ENCODE measurements around the gene ENPP7.

DNA sequence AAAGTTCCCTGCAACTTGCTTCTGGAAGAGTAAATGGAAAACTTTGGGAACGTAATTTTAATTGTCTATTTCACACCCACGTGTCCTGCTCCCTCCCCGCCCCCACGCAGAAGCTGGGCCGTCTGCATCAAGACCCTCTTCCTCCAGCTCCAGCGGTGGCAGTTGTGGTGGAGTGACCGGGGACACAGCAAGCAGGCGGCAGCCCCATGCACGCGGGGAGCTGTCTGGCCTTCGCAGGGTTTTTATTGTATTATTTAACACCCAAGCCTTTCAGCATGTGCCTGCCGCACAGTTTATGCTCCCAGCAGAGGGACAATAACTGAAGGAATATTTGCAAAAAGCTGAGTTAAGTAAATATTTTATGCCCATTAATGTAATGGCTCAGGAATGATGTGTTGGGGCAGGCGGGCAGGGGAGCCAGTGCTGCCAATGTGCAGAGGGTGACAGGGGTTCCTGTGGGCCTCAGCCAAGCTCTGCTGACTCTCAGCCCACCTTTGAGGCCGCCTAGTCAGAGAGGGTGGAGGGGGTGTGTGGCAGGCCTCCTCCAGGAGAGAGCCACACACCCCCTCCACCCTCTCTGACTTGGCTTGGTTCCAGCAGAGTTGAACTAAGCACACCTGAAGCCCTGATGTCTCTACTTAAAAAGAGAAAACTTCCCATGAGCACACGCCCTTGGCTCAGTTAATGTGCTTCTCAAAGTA, 32.4 kb upstream of the ENPP7 start:
- TF ChIP-seq, protein P1, sequence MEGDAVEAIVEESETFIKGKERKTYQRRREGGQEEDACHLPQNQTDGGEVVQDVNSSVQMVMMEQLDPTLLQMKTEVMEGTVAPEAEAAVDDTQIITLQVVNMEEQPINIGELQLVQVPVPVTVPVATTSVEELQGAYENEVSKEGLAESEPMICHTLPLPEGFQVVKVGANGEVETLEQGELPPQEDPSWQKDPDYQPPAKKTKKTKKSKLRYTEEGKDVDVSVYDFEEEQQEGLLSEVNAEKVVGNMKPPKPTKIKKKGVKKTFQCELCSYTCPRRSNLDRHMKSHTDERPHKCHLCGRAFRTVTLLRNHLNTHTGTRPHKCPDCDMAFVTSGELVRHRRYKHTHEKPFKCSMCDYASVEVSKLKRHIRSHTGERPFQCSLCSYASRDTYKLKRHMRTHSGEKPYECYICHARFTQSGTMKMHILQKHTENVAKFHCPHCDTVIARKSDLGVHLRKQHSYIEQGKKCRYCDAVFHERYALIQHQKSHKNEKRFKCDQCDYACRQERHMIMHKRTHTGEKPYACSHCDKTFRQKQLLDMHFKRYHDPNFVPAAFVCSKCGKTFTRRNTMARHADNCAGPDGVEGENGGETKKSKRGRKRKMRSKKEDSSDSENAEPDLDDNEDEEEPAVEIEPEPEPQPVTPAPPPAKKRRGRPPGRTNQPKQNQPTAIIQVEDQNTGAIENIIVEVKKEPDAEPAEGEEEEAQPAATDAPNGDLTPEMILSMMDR (IDR thresholded peaks at IDR 0.05), result no peak
- TF ChIP-seq POLR2AphosphoS5 (IDR thresholded peaks at IDR 0.05), result no peak
- no peak for TF ChIP-seq EP300 (IDR thresholded peaks at IDR 0.05)
